HG02938 (cell line): ENCODE measurements around the gene FYCO1.

Experiments used
- ATAC-seq: cut with Tn5 transposase; IDR thresholded peaks from one replicate; pipeline ENCODE4 v1.9.1; 2021; ENCODE audit warnings: mild to moderate bottlenecking, moderate library complexity; ENCODE audit not compliant: unreplicated experiment

FYCO1 gene

DNA sequence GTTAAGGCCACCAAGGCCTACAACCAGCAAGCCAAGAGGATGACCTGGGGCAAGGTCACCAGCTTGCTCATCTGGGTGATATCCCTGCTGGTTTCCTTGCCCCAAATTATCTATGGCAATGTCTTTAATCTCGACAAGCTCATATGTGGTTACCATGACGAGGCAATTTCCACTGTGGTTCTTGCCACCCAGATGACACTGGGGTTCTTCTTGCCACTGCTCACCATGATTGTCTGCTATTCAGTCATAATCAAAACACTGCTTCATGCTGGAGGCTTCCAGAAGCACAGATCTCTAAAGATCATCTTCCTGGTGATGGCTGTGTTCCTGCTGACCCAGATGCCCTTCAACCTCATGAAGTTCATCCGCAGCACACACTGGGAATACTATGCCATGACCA, 48.7 kb downstream of the FYCO1 start:
- ATAC-seq, result no peak

DNA sequence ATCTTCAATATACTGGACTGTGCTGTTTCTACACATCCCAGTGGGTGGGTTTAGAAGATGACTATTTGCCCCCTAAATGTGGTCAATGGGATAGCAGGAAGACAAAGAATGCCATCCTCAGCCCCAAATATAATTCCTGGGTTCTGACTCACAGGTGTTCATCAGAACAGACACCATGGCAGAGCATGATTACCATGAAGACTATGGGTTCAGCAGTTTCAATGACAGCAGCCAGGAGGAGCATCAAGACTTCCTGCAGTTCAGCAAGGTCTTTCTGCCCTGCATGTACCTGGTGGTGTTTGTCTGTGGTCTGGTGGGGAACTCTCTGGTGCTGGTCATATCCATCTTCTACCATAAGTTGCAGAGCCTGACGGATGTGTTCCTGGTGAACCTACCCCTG, 49.3 kb downstream of the FYCO1 start:
- ATAC-seq, result no peak

DNA sequence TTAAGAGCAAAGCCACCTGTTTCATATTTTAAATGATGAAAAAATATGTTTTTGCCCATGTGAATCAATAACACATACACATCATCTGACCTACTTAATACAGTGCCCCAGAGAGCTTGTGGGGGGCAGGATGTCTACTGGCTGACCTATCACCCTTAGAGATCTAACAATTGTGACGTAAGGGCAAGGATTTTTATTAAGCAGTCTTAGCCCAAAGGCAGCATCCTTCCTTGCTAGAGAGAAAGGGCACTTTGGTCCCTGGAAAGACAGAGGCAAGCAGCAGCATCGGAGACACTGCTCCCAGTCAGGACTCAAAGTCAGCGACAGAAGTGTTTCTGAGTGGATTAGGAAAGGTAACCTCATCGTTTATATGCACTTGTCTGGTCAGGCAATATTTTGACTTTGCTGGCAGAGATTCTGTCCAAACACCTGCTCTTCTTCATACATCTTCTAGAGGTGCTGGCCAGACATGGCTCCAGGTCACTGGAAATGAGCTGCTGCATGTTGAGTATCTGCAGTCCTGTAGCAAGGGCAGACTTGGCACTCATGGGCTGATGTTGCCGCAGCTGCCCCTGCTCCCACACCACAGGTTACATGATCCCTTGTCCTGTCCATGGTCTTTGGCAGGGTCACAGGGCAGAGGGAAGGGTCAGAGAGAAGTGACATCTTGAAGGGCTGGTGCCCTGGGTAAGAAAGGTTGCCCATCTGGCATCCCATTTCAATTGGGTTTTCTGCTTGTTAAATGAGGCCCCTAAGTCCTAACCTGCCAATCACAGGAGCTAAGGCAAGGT, 50.6 kb downstream of the FYCO1 start:
- ATAC-seq, result no peak

DNA sequence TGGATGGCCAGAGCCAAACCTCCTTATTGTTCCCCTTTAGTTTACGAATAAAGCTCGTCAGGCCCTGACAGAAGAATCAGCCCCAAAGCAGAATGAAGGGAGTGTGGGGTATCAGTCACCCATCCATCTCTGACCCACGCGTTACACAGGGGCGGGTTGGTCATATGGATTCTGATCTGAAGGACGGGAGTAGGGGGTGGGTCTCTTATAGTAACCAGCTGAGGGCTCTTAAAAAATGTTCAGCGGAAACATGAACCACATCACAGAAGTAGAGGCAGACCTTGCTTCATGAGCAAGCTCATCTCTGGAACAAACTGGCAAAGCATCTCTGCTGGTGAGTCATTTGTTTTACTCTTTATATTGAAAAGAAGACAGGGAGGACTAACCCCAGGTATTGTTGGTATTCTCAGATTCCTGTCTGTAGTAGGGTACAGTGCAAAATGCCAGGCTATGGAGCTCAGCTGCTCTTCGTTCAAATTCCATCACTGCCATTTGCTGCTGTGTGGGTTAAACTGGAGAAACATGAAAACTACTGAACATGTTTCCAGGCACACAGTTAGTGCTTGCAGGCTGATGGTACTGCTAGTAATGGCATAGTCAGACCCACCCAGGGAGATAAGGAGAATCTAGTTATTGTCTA, 52.3 kb downstream of the FYCO1 start, which contains the start of gene CXCR6:
TSS of gene CXCR6 (plus strand) at position 258 of the 640 bp plus-strand sequence. CDS start 3,018 bp downstream, outside the sequence.
- no peak for ATAC-seq

DNA sequence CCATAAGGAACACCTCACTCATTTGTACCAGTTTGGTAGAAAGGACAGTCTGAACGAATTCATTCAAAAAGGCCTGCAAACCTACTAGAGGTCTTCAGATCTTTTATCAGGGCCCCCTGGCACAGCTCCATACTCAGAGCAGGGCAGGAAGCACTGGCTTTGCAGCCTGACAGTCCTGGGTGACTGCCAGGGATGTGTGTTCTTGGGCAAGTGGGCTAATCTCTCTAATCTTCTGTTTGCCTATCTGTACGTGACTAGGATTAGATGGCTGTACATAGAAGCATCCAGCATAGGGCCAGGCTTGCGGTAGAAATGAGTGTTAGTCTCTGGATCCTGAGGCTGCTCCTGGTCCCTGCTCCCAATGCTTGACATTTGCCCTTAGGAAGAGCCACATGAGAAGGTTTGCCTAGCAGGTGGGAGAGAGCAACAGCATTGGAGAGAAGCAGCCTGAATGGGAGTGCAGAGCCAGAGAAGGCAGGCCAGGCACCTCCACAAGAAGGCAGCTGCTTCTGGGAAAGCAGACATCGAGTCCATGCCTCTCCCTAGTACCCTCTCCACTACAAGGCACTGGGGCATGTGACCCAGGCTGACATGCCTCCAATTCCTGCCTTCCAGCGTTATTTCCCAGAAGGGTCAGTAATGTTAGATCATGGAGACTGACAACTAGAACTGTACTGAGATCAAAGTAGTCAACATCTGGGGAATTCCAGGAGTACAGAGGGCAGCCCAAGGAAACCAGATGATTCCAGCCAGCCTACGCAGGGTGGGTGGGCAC, 53.4 kb downstream of the FYCO1 start:
- ATAC-seq, result no peak

DNA sequence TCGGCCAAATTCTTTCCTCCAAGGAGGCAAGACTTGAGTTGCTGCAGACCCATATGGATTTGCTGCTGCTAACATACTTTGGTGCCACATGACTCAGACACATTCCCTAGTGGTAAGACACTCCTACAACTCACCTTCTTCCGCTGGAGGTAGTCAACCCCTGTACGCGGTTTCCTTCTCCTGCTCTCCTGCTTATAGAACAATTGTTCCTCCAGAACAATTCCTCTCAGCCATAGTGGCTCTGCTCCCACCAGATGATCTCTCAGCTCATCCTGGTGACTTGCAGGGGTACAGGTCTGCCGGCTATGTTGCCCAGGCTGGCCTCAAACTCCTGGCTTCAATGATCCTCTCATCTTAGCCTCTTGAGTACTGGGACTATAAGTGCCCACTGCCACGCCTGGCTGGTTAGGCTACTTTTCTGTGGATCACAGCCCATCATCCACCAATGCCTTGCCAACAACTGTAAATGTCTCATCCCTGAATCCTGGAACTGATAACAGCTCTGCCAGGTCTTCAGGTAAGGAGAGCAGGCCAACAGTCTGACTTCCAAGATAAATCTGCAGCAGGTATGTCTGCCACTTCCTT, 54.8 kb downstream of the FYCO1 start:
- ATAC-seq, result no peak

DNA sequence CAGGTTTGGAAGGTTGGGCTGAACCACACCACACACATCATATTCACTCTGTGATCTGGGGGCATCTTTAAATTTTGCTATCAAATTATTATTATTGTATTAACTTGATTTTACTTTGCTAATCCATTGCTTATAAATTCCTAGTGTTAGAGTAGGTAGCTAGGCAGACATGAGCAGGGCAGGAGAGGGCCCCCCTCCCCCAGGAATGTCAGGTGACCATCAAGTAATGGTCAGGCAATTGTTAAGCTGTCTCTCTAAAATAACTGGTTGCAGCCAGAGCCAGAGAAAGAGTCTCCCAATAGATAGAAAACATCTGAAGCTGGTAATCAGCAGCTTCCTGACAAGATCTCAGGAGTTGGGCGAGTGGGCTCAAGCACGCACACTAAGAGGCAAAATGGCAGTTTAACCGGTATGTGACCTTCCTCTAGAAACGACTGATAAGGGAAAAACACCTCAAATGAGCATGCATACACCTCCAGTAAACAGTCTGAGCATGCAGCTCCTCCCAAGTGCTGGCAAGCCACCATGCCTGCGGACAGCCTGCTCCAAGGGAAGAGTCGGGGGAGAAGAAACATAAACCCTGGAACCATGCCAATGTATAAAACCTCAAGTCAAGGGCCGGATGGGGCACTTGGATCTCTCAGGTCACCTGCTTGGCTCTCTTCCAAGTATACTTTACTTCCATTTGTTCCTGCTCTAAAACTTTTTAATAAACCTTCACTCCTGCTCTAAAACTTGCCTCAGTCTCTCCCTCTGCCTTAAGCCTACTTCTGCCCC, 55.4 kb downstream of the FYCO1 start:
- ATAC-seq, result no peak

DNA sequence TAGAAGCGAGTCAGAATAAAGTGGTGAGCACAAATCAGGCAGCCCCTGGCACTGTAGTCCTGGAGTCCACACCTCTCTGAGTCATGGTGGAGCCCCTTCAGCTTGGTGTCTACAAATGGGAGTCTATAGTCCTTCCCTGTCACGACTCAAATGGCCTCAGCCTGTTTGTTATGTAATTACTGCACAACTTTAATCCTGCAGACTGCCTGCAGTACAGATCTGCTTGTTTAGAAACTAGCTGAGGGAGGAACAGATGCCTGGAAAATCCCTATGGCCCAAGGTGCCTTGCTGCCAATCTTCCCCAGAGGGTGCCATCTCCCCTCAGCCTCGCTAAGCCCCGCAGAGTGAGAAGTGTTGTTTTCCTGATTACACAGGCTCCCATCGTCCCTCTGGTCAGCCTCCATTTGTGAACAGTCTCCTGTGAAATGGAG, 56.3 kb downstream of the FYCO1 start:
- ATAC-seq, result no peak

DNA sequence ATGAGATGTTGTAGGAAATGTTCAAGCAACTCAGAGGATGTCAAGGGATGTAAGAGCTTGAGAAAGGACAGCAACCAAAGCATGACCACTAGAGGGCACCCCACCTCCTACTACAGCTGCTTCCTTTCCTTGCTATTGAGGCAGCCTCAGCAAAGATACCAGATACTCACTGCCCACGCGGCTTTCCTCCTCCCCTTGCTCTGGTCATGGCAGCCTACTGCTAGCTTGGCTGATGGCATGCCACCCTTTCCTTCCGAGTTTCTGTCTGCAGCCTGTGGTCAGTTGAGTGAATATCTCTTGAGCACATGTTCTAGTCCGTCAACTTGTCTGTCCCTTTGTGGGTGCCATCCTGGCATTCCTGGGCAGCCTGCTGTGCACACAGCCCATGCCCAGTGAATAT, 56.8 kb downstream of the FYCO1 start:
- ATAC-seq, result no peak

DNA sequence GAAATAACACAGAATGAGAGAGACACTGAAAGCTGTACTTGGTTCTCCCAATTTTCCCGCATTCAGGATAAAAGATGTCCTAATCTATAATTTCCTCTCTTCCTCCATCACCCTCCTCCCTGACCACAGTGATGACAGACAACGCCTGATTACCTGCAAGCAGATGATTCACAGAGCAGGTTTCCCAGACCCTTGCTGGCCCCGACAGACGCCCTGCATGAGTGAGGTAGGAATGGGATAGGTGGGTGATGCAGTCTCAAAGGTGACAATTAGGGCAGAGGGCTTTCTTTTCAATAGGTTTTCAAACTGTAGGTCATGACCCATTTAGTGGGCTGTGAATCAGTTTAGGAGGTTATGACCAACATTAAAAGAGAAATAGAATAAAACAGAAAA, 57.6 kb downstream of the FYCO1 start:
- ATAC-seq, result no peak

DNA sequence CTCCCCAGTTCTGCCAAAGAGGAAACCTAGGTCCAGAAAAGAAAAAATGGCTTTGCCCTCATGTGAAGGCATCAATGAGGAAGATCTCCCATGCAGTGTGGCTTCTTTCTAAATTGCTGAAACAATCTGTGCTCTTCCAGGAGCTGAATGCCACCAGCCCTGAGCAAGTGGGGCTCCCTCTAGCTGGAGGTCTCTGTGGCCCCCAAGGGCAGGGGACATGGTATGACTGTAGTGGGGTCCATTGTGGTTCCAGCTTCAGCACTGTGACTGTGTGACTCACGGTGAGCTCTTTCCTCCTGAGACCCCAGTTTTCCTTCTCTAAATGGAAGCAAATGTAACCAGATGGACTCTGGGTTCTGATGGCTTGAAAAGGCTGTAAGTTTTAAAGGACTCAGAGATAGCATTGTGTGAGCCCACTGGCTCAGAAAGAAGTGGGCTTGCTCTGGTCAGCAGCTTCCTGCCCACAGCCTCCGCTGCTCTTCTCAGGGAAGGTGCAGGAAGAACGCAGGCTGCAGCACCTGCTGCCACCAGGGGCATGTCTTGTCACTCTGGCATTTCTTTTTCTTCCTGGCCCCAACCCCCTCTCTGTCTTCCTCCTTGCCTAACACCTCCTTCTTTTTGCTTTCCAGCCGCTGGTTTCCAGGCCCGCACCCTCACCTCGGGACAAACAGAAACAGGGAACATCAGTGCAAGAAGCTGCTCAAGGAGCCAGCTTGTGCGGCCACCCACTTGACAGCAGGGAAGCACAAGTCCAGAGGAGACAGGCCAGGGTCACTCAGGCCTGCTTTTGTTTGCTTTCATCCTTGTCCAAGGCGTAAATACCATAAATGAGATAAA, 58.2 kb downstream of the FYCO1 start:
- no peak for ATAC-seq

DNA sequence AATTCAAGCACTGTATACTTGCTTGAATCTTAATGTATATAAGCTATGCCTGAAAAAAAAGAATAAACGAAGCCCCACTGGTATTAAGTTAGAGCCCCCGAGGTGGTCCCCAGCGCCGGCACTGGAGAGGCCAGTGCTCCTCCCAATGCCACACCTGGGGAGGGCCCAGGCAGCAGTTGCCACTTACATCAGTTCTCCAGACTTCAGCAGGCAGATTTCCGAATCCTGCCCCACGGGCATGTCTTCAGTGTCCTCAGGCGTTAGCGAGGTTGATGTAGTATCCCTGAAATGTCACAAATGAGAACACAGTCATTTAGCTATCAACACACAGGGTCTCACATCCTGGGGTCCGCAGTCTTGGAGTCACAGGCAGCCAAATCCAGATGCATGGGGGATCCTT, 59.4 kb downstream of the FYCO1 start:
- ATAC-seq, result no peak

DNA sequence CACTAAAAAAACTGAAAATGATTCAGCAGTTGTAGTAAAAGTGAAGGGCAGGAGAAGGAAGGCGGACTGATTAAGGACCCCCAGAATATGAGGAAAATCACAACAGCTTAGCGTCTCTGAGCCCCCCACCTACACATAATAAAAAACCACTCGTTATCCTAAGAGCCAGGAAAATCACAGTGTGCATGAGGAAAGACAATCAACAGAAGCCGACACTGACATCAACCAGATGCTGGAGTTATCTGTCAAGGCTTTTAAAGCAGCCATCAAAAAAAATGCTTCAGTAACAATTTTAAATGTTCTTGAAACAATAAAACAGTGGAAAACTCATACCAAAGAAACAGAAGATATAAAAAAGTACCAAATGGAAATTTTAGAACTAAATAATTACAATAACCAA, 62.0 kb downstream of the FYCO1 start:
- no peak for ATAC-seq

DNA sequence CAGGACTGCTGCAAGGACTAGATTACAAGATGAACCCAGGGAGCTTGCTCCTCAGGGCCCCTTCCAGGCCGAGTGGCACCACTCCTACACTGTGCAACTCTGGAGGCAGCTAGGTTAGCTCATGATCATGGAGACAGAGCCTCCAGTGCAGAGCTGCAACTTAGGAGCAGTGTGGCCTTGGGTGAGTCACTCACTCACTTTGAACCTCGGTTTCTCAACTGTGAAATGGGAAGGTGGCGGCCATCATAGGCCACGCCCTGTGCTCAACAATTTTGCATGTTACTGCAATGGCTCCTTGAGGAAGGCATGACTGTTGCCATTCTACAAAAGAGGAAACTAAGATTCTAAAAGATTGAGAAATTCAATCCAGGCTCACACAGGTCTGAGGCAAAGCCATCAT, 63.5 kb downstream of the FYCO1 start:
- ATAC-seq, result no peak

DNA sequence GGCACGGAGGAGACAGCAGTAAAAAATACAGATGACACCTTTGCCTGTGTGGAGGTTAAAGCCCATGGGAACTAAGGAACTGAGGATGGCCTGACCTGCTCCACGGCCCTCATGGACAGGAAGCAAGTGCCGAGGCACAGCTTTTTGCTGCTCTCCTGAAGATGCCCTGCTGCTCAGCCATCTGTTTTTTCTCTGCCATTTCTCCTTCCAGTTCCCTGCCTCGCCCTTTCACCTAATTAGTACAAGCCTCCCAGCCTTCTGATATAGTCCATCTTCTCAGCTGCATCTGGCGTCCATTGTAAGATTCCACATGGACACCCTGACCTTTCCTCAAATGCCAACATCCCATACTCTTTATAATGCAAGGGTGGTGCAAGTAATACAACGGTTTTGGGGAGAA, 64.1 kb downstream of the FYCO1 start:
- ATAC-seq, result no peak

DNA sequence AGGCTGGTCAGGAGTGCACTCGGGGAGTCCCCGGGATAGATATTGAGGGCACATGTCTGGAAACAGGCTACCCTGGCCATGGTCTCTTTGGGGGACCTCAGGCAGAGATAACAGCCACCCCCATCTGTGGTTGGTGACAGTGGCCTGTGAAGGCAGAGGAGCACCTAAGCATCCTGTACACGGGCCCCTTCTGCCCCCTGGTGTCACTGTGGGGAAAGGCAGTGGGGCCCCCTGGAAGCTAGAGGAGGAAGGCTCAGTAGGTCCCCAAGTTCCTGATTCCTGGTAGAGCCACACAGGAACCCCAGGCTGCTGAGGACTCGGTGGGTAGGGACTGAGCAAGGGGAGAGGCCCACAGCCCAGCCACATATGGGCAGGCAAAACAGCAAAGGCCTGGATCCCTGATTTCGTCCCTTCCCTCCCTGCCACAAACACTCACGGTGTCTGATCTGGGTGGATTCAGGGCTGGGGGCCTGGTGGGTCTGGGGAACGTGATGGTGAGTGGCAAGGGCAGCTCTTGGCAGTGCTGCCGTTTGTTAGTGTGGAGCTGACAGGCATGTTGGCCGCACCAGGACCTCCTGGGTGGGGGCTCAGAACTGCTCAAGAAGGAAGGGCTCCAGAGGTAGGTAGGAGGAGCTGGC, 66.5 kb downstream of the FYCO1 start:
- no peak for ATAC-seq

DNA sequence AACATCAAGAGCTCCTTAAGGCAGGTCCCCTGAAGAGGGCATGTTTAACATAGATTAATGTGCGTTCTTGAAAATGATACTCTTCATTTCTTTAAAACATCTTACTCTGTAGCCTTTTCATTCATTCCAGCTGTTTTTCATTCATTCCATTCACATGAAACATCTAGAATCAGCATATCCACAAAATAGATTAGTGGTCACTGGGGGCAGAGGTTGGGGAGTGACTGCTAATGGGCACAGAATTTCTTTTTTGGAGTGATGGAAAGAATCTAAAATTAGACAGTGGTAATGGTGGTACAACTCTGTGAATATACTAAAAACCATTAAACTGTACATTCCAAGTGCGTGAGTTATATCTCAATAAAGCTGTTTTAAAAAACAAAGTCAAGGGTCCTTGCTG, 67.7 kb downstream of the FYCO1 start:
- no peak for ATAC-seq

DNA sequence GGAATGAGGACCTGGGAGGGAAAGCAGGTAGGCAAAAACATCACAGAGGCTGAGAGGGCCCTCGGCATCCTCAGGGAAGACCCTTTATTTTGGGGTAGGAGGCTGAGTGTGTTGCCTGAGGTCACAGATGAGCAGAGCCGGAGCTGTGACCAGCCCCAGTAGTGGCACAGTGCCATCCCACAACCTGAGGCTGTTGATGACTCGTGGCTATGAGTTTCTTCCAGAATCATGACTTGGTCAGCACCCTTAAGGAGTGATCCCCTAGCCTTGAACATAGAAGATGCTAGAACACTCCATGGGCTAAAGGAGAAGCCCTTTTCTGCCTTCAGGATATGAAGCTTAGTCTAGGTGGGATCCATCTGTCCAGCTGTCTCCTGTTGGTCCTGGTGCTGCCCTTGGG, 71.9 kb downstream of the FYCO1 start:
- no peak for ATAC-seq

DNA sequence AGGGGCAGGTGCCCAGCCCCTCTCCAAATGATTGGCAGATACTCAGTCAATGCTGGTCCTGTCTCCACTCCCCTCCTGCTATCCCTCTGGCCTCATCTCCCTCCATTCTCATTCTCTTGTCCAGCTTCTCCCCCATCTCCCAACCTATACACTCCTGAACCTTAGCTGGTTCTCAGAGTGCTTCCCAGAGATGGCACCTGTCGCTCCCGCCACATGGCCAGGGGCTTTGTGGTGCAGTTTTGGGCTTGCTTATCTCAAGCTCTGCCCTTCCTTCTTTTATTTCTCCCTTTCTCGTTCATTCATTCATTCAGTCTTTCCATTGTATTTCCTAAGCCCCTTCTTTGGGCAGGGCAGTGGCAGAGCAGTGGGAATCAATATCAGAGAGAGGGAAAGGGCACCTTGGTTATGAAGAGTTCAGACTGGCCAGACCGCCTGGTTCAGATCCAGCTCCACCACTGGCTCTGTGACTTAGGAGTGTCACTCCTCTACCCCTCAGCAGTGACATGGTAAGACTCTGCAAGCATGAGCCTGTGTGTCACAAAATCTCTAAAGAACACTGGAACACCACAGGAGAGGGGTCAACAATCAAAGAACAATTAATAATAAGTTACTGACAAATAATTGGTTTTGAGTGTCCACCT, 72.6 kb downstream of the FYCO1 start:
- ATAC-seq, result no peak
